GM18858 (cell line): Measurements from ENCODE around the gene MBD2.
A peak's percentile ranks its signal among the peaks of the same experiment; 100 is the strongest.
"Not testable (repeated sequence)": the region's sequence is repeated elsewhere in the genome, so short reads cannot be mapped to it uniquely, and the experiment has no call there.

Experiments
- ATAC-seq: cut with Tn5 transposase; IDR thresholded peaks from one replicate; pipeline ENCODE4 v1.9.1; 2021; ENCODE audit not compliant: unreplicated experiment

The MBD2 gene

DNA sequence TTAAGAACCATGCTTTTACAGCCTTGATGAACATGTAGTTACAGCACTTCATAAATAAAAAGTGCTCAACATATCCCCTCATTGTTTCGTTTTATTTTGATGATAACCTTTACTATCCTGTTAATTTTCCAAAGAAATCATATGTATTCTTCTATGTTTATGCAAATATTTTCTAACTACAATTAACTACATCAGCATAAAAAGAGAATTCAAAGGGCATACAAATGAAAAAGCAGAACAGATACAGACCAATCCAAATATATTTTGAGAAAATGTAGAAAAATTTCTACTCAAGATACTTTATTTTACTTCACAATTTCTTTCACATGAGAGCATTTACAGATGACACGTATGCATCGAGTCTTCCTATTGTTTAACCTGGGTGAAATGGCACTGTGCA is 69.1 kb downstream of the MBD2 start:
- no peak for ATAC-seq

- no peak for ATAC-seq
Measured at GRCh38 chr18:54154231-54154630, 70.2 kb downstream of the MBD2 start.

DNA sequence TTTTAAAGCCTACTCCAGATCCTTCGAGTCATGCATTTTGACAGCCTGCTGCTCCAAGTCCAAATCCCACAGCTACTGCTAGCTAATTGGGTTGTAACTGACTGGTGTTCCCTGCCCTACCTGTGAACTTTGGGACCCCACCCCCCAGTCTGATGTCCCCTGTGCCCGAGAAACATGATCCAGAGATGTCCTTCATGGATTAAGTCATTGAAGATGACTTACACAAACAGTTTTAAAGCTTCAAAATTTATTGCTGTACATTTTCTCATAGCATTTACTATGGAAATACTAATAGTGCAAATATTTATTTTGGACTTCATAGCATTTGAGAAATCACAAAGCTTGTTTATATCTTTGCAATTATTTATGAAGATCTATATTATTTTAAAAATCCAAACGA is 73.1 kb downstream of the MBD2 start:
- ATAC-seq, result no peak

DNA sequence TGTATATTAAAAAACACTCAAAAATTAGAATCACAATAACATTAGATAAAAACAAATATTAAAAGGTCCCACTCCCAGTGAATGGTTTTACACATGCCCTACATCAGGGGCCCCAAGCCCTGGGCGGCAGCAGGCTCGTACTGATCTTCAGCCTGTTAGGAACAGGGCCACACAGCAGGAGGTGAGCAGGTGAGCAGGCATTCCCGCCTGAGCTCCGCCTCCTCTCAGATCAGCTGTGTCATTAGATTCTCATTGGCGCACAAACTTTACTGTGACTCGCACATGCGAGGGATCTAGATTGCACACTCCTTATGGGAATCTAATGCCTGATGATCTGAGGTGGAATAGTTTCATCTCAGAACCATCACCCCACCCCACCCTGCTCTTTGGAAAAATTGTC is 74.2 kb downstream of the MBD2 start:
- no peak for ATAC-seq

GRCh38 chr18:54149078-54149697 is 75.3 kb downstream of the MBD2 start:
- ATAC-seq, result peak; percentile 57

DNA sequence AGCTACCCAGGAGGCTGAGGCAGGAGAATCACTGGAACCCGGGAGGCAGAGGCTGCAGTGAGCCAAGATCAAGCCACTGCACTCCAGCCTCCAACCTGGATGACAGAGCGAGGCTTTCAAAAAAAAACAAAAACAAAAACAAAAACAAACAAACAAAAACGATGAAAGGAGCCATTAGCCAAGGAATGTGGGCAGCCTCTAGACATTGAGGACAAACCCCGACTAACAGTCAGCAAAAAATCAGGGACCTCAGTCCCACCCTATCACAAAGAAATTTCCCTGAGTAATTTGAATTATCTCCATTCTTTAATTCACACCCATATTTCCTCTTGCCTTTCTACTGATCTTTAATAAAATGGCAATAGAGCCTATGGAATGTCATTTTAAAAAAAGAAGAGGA is 75.8 kb downstream of the MBD2 start:
- no peak for ATAC-seq

GRCh38 chr18:54148151-54148550 is 76.3 kb downstream of the MBD2 start:
- ATAC-seq, result no peak

DNA sequence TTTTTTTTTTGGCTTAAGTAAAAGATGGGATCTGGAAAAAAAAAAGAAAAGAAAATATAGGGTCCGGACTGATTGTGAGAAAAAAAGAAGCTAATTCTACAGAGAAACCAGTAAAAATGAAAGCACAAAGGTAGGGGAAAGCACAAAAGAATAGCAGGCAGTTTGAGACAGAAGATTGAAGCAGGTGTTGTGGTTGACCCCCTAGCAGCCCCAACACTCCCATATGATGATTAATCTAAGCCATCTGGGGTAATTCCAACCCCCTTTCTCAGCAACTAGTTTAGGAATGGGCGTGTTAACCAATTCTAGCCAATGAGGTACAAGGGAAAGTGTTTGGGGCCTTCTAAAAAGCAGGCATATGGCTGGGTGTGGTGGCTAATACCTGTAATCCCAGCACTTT is 77.0 kb downstream of the MBD2 start:
- peak; percentile 78 for ATAC-seq

DNA sequence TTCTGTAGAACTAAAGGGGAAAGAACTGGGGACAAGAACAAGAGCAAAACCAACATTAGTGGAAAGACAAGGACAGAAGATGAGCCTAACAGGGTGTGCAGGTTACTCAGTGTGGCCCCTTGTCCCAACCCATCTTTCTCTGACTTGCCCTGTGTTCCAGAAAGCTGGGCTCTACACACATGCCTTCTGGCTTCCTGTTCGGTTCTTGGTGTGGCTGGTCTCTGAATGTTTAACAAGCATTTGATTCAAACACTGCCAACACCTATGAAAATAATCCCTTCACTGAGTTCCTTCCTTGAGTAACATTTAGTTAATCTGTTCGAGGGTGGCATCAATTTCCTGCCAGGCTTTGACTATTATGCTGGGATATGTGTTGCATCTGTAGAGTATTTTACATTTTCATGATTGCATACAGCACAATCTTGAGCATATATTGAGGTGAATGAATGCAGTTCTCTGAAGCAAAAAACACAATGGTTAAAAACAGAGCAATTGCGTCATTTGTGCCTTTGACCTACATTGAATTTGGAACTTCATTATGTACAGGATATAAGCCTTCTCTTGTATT is 83.3 kb downstream of the MBD2 start:
- ATAC-seq, result no peak

GRCh38 chr18:54140641-54141040 is 83.8 kb downstream of the MBD2 start:
- no peak for ATAC-seq

DNA sequence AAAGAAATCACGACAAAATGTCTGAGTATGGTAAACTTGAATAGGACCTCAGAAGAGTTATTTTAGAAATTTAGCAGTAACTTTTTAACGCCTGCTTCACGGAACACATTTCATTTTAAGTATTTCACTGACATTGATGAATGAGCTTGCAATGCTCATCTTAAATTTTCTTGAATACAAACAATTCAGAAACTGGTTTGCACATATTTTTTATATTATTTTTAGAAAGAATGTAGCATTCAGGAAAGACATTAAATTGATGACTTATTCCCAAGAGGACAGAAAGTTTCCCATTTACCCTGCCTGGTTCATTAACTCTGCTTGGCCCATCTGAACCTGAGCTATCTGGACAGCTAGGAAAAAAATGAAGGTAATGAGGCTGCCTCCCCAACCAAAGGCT is 89.3 kb downstream of the MBD2 start:
- ATAC-seq, result no peak

DNA sequence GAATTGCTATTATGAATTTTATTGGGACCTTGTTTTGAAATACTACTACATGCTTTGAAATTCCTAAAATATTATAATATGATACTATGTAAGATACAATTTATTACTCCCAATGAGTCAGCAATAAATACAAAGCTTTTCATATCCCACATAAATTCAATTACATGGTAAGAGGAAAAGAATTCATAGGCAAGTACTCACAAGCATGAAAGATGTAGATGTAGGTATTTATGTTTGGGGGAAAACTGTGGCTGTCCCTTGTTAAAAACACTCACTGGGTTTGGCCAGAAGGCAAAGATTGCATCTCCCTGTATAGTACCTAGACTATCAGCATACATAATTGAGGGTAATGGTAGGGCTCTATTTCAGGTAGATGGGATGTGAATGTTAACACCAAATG is 90.4 kb downstream of the MBD2 start:
- no peak for ATAC-seq

- no peak for ATAC-seq
Measured at GRCh38 chr18:54130631-54131030, 93.8 kb downstream of the MBD2 start.

DNA sequence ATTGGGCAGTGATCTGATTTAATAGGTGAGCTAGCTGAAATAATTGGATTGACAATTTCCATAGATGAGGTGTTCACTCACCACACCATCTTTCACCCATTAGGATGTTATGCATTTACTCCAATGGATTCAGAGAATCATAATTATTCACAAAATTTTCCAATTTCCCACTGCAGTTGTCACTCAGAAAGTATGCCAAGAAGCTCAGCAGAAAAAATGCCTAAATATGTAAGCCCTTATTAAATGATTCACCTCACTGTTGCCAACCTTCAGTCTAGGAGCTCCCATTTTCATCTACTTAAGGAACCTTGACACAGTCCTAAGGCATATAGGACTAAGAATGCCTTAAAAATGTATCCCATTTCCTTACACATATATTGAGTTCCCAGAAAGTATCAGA is 94.3 kb downstream of the MBD2 start:
- no peak for ATAC-seq

- peak; percentile 73 for ATAC-seq
Measured at GRCh38 chr18:54129448-54130067, 94.9 kb downstream of the MBD2 start.

DNA sequence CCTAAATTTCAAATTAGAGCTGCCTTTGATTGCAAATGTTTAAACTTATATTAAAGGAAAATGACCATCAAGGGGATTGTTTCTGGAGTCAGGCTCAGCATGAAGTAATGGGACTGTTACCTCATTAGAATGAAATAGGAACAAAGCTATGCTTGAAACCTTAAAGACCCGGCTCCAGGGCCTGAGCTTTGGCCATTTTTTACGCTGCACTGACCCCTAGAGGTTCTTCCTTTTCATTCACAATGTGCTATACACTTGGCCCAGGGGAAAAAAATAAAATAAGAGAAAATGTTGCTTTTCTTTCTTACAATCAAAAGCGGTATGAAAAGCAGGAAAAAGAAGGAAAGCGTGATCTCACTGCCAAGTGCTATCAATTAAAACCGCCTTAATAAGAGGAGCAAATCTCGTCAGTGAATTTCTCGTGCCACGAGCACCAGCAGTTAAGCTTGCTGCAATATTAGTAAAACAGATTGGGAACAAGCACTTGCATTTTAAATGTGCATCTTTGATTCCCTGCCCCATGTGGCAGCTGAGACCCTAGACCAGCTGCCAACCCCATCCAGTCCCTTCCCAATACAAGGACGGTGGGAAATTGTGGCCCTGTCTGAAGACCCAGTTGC is 96.6 kb downstream of the MBD2 start:
- ATAC-seq, result peak; percentile 50

GRCh38 chr18:54125429-54125828 is 99.0 kb downstream of the MBD2 start:
- no peak for ATAC-seq

- not testable (repeated sequence) for ATAC-seq
Measured at GRCh38 chr18:54123720-54124440, 100.6 kb downstream of the MBD2 start.

DNA sequence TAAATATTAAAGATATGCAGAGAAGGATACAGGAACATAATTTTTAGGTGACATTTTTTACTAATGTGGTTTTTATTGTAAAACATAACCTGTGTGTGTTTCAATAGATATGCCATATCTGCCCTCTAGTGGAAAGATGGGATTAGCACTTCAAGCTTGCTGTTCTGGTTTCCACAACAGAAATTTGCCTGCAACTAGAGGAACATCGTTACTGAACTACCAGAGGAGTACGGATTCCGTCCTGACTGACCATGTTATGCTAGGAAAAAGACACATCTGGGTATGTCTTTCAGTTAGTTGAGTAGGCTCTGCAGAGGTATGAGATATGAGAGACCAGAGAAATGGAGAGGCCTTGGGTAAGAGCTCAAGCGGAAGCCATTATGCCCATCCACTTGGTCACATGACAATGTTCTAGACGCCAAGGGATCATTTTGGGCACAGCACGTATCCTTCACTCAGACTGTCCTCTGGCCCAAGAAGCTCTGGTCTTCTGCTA is 104.9 kb downstream of the MBD2 start:
- ATAC-seq, result peak; percentile 91

DNA sequence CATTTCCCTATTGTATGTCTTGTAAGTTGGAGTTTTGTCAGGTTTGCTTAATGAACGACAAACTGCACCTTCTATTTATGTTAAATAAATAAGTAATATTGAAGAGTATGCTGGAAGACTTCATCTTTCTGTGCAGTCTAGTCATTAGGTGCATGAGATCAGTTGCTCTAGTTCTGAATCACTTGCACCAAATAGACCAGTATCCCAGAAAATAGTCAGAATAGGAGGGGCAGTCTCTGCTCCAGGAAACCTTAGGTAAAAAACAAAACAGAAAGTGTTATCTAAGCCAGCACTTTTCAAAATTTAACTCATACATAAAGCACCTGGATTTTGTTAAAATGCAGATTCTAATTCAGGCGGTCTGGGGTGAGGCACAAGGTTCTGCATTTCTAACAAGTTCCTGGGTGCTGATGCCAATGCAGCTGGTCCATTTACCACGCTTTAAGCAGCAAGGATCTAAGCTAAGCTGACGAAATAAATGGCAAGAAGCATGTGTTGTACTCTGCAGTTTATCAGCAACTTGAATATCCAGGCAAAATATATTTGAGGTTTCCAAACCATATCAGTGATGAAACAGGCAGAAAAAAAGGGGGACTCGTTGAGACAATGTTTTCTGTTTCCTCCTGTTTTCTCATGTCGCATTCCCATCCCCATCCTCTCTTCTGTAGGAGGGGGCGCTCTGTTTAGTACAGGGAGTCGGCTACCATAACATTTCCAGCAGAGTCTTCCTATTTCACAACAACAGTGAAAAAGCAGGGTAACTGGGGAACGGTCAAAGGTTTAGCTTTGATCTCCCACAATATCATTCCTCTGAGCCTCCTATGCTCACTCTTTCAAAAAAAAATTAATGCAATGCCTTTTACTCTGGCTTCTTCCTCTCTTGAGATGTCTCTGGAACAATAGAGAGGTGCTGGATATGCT is 106.4 kb downstream of the MBD2 start:
- no peak for ATAC-seq
